ENCODE results near the gene RPRD1B. TPM values are rescaled to one million over a fixed set of nuclear protein-coding genes. Genes with fewer than 3 reads are reported as not detected.

The RPRD1B gene
- total RNA-seq, 2 experiments from 2014 or later = 54.8 to 55.7 TPM

DNA sequence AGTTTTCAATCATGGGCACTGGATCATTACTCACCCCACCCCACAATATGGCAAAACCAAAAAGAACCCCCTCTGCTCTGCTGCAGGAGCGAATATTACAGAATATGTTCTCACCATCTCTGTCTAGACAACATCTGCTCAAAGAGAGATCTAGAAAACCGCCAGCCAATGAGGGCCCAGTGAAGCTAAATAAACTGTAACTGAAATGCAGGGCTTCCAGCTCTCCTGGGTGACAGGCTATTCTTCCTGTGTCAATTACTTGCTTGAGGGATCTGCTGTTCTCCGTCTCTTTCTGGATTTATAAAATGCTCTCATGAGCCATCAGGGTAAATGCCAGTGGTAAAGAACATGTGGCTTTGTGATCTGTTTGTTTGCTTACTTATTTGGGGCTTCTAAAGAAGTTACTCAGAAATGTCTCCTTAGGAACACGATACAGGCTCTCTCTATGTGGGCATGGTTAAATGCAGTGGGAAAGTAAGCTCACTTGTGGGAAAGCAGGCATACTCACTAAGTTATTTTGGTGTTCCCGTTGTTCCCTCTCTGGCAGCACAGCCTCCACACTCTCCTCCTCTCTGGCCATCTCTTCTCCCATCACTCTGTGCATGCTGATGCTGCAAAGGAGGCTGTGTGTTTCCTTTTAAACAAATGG is 45.1 kb upstream of the RPRD1B start:
- Mint-ChIP-seq H3K9me3 (no peaks in the 10 kb centered on the region), H3K27me3 (no peaks in the 10 kb centered on the region), H3K36me3 (ENCODE audit: low read depth) (peaks cover 72% of the 10 kb centered on the region), H3K4me3 (no peak overlapping the region), H3K27ac (no peak overlapping the region), H3K4me1 (ENCODE audit: low read depth) (peaks cover 24% of the 10 kb centered on the region)
- ChIA-PET POLR2A (no interaction called here), CTCF (no interaction called here)
- Histone ChIP-seq H3K27ac (ENCODE audit: low read depth in 1 of 2, low read length in 2 of 2) (no peak overlapping the region), H3K4me1 (ENCODE audit: insufficient read depth, low read length) (peaks cover 13% of the 10 kb centered on the region), H3K27me3 (ENCODE audit: control insufficient read depth in 1 of 2, insufficient read depth in 2 of 2, low read length in 2 of 2) (no peaks in the 10 kb centered on the region), H3K36me3 (ENCODE audit: insufficient read depth, low read length) (peaks cover 40% of the 10 kb centered on the region), H3K9me3 (ENCODE audit: control insufficient read depth in 1 of 2, insufficient read depth in 1 of 2, low read length in 2 of 2) (no peaks in the 10 kb centered on the region), H3K4me3 (ENCODE audit: low read length) (no peak overlapping the region)
- no peak for ATAC-seq (ENCODE audit: poor library complexity)
- no peak for DNase-seq
- TF ChIP-seq, protein P1, sequence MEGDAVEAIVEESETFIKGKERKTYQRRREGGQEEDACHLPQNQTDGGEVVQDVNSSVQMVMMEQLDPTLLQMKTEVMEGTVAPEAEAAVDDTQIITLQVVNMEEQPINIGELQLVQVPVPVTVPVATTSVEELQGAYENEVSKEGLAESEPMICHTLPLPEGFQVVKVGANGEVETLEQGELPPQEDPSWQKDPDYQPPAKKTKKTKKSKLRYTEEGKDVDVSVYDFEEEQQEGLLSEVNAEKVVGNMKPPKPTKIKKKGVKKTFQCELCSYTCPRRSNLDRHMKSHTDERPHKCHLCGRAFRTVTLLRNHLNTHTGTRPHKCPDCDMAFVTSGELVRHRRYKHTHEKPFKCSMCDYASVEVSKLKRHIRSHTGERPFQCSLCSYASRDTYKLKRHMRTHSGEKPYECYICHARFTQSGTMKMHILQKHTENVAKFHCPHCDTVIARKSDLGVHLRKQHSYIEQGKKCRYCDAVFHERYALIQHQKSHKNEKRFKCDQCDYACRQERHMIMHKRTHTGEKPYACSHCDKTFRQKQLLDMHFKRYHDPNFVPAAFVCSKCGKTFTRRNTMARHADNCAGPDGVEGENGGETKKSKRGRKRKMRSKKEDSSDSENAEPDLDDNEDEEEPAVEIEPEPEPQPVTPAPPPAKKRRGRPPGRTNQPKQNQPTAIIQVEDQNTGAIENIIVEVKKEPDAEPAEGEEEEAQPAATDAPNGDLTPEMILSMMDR (IDR thresholded peaks at IDR 0.05) = no peak
- intact Hi-C loops (cut with DNase I, micrococcal nuclease) = no loop called here

DNA sequence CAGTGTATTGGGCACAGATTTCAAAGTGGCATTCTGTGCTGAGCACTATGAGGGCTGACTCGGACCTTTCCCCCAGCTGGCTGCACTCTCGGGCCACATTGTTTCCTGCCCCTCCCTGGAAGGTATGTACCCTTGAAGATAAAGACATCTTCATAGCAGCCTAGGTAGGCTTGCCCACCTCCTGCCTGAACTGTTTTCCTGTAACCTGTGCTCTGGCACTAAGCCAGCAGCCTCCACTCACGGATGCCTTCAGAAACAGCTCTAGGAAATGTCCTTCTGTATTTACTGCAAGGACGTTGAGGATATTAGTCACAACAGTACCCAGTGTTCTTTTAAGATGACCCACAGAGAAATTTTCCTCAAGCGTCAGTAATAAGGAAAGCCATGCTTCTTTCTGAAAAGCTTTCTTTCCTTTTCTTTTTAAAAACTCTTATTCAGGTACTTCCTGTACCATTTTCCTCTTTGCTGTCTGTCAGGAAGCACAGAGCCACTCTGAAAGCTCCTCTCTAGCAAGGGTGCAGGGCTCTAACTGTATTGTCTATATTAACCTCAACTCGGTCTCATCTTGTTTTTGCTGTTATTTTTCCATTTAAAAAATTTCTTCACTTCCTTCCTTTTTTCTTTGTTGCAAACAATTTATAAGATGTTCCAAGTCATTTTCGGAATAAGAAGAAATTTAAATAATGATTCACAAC is 43.8 kb upstream of the RPRD1B start:
- H3K4me3 Mint-ChIP-seq = no peak overlapping the region
- no peaks in the 10 kb centered on the region for H3K9me3 Mint-ChIP-seq
- peak overlapping the region; percentile 68 for H3K27ac Mint-ChIP-seq
- Histone ChIP-seq H3K27ac (ENCODE audit: low read depth in 1 of 2, low read length in 2 of 2) (no peak overlapping the region), H3K4me3 (ENCODE audit: low read length) (no peak overlapping the region), H3K27me3 (ENCODE audit: control insufficient read depth in 1 of 2, insufficient read depth in 2 of 2, low read length in 2 of 2) (no peaks in the 10 kb centered on the region), H3K4me1 (ENCODE audit: insufficient read depth, low read length) (peaks cover 13% of the 10 kb centered on the region), H3K9me3 (ENCODE audit: control insufficient read depth in 1 of 2, insufficient read depth in 1 of 2, low read length in 2 of 2) (no peaks in the 10 kb centered on the region), H3K36me3 (ENCODE audit: insufficient read depth, low read length) (peaks cover 35% of the 10 kb centered on the region)
- intact Hi-C loops (cut with DNase I, micrococcal nuclease) = loop anchor here in 1 of 2 experiments (5.0 kb wide), 1 partner anchor 77 kb away; no protein-coding TSS in a partner anchor
- ChIA-PET POLR2A (no interaction called here), CTCF (no interaction called here)
- peaks cover 24% of the 10 kb centered on the region for H3K4me1 Mint-ChIP-seq (ENCODE audit: low read depth)
- no peak for ATAC-seq (ENCODE audit: poor library complexity)
- no peaks in the 10 kb centered on the region for H3K27me3 Mint-ChIP-seq
- TF ChIP-seq, protein P1 (IDR thresholded peaks at IDR 0.05) = no peak
- peak in 2 of 14 experiments; percentile 20 to 33 for DNase-seq
- H3K36me3 Mint-ChIP-seq (ENCODE audit: low read depth) = peaks cover 74% of the 10 kb centered on the region

DNA sequence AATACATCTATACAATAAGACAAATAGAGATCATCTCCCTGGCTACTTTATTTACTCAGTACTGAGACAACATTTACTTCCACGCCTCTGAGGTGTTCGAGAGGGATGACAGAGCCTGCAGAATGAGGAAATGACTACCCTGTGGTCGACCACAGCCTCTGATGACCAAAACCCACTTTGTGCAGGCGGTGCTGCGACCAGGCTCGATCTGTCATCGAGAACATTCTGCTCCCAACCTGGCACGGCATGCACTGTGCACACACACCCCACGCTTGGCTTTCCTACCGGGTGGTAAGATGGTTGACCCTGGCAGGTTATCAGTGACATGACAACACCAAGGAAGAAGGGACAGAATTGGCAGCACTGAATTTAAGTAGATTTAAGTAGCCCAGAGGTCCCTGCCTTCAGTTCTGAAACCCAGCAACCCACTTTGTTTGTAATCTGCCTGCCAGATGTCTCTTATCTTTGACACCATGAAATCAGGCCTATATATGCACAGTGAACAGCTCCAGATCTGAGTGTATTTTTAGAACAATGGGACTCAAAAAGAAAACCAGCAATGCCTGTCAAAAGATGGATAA is 42.9 kb upstream of the RPRD1B start:
- Mint-ChIP-seq H3K27me3 (no peaks in the 10 kb centered on the region), H3K27ac (peak overlapping the region; percentile 68), H3K36me3 (ENCODE audit: low read depth) (peaks cover 76% of the 10 kb centered on the region), H3K9me3 (no peaks in the 10 kb centered on the region), H3K4me1 (ENCODE audit: low read depth) (peaks cover 24% of the 10 kb centered on the region), H3K4me3 (no peak overlapping the region)
- H3K27me3 ChIP-seq (ENCODE audit: control insufficient read depth in 1 of 2, insufficient read depth in 2 of 2, low read length in 2 of 2) = no peaks in the 10 kb centered on the region
- DNase-seq (peak in 9 of 14 experiments; percentile 6 to 77 (median 21)), ATAC-seq (ENCODE audit: poor library complexity) (peak; percentile 70)
- no peak overlapping the region for H3K27ac ChIP-seq (ENCODE audit: low read depth in 1 of 2, low read length in 2 of 2)
- intact Hi-C loops (cut with DNase I, micrococcal nuclease) = loop anchor here in 1 of 2 experiments (5.0 kb wide), 1 partner anchor 78 kb away; no protein-coding TSS in a partner anchor
- TF ChIP-seq, protein P1 (IDR thresholded peaks at IDR 0.05) = no peak
- CTCF ChIA-PET = no interaction called here
- peaks cover 42% of the 10 kb centered on the region for H3K36me3 ChIP-seq (ENCODE audit: insufficient read depth, low read length)
- H3K4me1 ChIP-seq (ENCODE audit: insufficient read depth, low read length) = peaks cover 13% of the 10 kb centered on the region
- no peaks in the 10 kb centered on the region for H3K9me3 ChIP-seq (ENCODE audit: control insufficient read depth in 1 of 2, insufficient read depth in 1 of 2, low read length in 2 of 2)
- POLR2A ChIA-PET = no interaction called here
- H3K4me3 ChIP-seq (ENCODE audit: low read length) = no peak overlapping the region

Data from CD4-positive, alpha-beta T cell (primary cell).